Mucosa of rectum (tissue), 2 donors: Measurements from ENCODE around the gene PLEKHG4B.
"Not testable (repeated sequence)": the region's sequence is repeated elsewhere in the genome, so short reads cannot be mapped to it uniquely, and the experiment has no call there.

Experiments used
- H3K27ac ChIP-seq, 2 donors: one replicate each; pipeline ENCODE4 v1.7.0; 2013; ENCODE audit warnings: inconsistent platforms in 2 of 2, low read depth in 2 of 2, low read length in 2 of 2
- H3K27me3 ChIP-seq, 2 donors: one replicate each; pipeline ENCODE4 v1.7.0; 2013; ENCODE audit warnings: low read length in 2 of 2; ENCODE audit not compliant: control insufficient read depth in 2 of 2, insufficient read depth in 2 of 2
- H3K36me3 ChIP-seq, 2 donors: one replicate each; pipeline ENCODE4 v1.7.0; 2013; ENCODE audit warnings: low read length in 2 of 2; ENCODE audit not compliant: control insufficient read depth in 2 of 2, insufficient read depth in 2 of 2
- H3K4me1 ChIP-seq, 2 donors: one replicate each; pipeline ENCODE4 v1.7.0; 2013; ENCODE audit warnings: low read length in 2 of 2, mild to moderate bottlenecking in 1 of 2; ENCODE audit not compliant: control insufficient read depth in 2 of 2, insufficient read depth in 2 of 2
- H3K4me3 ChIP-seq, 2 donors: one replicate each; pipeline ENCODE4 v1.7.0; 2013; ENCODE audit warnings: low read length in 2 of 2
- H3K9ac ChIP-seq, 2 donors: one replicate each; pipeline ENCODE4 v1.7.0; 2013; ENCODE audit warnings: low read length in 2 of 2, low read depth in 1 of 2, mild to moderate bottlenecking in 1 of 2
- H3K9me3 ChIP-seq, 2 donors: one replicate each; pipeline ENCODE4 v1.7.0; 2013; ENCODE audit warnings: low read length in 2 of 2; ENCODE audit not compliant: control insufficient read depth in 2 of 2
- donor health status: healthy.
- donor health status: Normal muscosa, but diverticular disease.

PLEKHG4B gene

DNA sequence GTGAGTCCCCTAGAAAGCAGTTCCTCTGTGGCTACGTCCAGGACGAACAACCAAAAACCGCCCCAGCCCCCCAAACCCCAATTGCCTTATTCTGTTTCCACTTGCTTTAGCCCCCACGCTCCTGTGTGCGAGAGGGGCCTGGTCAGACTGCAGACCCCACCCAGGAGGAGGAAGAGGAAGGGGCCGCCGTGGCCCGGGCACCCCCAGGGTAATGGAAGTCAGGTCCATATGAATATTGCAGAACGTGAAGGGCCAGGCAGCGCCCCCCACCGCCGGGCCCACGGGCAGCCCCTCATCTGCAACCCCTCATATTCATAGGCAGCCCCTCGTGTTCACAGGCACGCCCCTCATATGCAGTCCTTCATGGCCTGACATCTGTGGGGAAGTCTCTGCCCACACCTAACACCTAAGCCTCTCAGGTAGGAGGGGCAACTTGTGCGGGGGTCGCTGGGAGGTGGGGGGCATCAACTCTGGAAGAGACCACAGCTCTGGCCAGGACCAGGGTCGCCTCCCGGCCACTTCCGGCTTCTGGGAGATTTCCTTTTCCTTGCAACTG, 37.7 kb upstream of the PLEKHG4B start:
- no peak overlapping the region for H3K4me3 ChIP-seq
- H3K27me3 ChIP-seq: peaks cover 2 to 23% of the 10 kb centered on the region in 2 donors
- H3K9me3 ChIP-seq: no peaks in the 10 kb centered on the region
- H3K4me1 ChIP-seq: no peaks in the 10 kb centered on the region
- H3K36me3 ChIP-seq: no peaks in the 10 kb centered on the region
- H3K9ac ChIP-seq: no peak overlapping the region
- H3K27ac ChIP-seq: no peak overlapping the region

DNA sequence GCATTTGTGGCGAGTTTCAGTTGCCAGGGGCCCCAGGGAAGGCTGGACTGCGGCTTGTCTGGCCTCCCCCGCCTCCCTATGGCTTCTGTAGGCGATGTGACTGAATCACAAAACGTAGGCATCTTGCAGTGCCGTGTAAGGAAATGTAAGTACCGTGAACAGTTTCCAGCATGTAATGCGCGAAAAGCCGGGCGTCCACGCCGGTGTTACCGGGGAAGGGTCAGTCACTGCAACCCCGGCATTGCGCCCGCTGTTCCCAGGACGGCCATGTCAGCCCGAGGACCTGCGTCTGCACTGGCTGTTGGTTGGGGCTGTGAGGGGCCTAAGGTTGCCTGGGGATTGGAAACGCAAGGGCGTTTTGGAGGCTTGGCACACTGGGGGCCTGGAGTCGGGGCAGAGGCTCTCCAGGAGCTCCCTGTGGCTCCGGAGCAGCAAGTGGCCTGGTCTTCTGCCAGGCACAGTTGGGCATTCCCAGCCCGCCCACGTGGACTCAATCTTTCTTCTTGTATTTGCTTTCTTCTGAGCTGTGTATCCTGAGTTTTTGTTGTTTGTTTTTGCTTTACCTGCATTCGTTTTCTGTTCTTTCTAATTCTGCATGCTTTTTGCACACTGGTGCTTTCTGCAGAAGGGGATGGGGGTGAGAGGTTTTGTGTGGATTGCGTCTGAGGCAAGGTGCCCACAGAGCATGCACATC, 36.9 kb upstream of the PLEKHG4B start:
- H3K27me3 ChIP-seq: peaks cover 2 to 23% of the 10 kb centered on the region in 2 donors
- no peaks in the 10 kb centered on the region for H3K36me3 ChIP-seq
- H3K9ac ChIP-seq: no peak overlapping the region
- no peaks in the 10 kb centered on the region for H3K4me1 ChIP-seq
- no peak overlapping the region for H3K4me3 ChIP-seq
- H3K9me3 ChIP-seq: no peaks in the 10 kb centered on the region
- no peak overlapping the region for H3K27ac ChIP-seq

DNA sequence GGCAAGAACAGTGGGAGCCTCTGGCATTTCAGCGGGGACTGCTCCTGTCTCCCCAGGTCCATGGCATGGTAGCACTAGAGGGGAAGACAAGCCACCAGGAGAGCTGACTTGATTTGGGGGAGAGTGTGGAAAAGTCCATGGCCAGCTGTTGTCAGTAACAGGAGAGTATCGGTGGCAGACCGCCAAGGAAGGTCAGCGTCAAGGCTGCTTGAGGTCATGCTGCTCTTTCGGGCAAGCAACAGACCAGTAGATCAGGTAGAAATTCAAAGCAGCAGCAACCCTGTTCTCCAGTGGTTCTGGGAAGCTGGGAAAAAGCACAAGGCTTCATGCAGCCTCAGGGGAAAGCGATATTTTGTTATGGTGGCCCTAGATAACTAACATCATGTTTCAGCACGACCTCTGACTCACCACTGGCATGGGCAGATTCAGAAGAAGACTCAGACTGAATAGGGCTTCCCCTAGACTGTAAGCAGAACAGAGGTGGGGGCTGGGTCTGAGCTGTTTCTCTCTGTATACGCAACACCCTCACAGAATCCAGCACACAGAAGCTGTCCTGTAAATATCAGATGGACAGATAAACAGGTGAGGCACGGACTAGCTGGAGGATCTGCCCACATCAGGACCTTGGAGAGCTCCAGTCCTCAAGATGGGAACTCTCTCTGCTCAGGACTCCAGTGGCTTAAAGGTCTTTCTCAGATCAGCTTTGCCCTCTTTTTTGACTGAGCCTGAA, 35.2 kb upstream of the PLEKHG4B start:
- no peak overlapping the region for H3K27ac ChIP-seq
- peaks cover 2 to 23% of the 10 kb centered on the region in 2 donors for H3K27me3 ChIP-seq

DNA sequence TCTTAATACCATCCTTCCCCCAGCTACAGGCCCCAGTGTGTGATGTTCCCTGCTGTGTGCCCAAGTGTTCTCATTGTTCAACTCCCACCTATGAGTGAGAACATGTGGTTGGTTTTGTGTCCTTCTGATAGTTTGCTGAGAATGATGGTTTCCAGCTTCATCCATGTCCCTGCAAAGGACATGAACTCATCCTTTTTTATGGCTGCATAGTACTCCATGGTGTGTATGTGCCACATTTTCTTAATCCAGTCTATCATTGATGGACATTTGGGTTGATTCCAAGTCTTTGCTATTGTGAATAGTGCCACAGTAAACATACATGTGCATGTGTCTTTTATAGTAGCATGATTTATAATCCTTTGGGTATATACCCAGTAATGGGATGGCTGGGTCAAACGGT, 31.7 kb upstream of the PLEKHG4B start:
- not testable (repeated sequence) for H3K27ac ChIP-seq, H3K9ac ChIP-seq, H3K9me3 ChIP-seq, H3K36me3 ChIP-seq, H3K27me3 ChIP-seq, H3K4me1 ChIP-seq, H3K4me3 ChIP-seq

More for the DNA sequence above, 35.2 kb upstream of the PLEKHG4B start:
- Histone ChIP-seq H3K9ac (no peak overlapping the region), H3K4me1 (no peaks in the 10 kb centered on the region), H3K9me3 (no peaks in the 10 kb centered on the region), H3K4me3 (no peak overlapping the region), H3K36me3 (no peaks in the 10 kb centered on the region)

- no peaks in the 10 kb centered on the region for H3K36me3 ChIP-seq
- H3K4me1 ChIP-seq: no peaks in the 10 kb centered on the region
- no peak overlapping the region for H3K4me3 ChIP-seq
- H3K9ac ChIP-seq: no peak overlapping the region
- peaks cover under 1 to 3% of the 10 kb centered on the region in 2 donors for H3K27me3 ChIP-seq
- H3K9me3 ChIP-seq: no peaks in the 10 kb centered on the region
- H3K27ac ChIP-seq: no peak overlapping the region
Observed at GRCh38 chr5:70440-70839, 21.5 kb upstream of the PLEKHG4B start.

GRCh38 chr5:72316-73180, 19.4 kb upstream of the PLEKHG4B start:
- not testable (repeated sequence) for H3K9ac ChIP-seq, H3K4me3 ChIP-seq, H3K27ac ChIP-seq, H3K27me3 ChIP-seq, H3K4me1 ChIP-seq, H3K36me3 ChIP-seq, H3K9me3 ChIP-seq

- not testable (repeated sequence) for H3K27ac ChIP-seq, H3K9me3 ChIP-seq, H3K36me3 ChIP-seq, H3K4me1 ChIP-seq, H3K27me3 ChIP-seq, H3K4me3 ChIP-seq, H3K9ac ChIP-seq
Observed at GRCh38 chr5:73181-73447, 18.9 kb upstream of the PLEKHG4B start.

DNA sequence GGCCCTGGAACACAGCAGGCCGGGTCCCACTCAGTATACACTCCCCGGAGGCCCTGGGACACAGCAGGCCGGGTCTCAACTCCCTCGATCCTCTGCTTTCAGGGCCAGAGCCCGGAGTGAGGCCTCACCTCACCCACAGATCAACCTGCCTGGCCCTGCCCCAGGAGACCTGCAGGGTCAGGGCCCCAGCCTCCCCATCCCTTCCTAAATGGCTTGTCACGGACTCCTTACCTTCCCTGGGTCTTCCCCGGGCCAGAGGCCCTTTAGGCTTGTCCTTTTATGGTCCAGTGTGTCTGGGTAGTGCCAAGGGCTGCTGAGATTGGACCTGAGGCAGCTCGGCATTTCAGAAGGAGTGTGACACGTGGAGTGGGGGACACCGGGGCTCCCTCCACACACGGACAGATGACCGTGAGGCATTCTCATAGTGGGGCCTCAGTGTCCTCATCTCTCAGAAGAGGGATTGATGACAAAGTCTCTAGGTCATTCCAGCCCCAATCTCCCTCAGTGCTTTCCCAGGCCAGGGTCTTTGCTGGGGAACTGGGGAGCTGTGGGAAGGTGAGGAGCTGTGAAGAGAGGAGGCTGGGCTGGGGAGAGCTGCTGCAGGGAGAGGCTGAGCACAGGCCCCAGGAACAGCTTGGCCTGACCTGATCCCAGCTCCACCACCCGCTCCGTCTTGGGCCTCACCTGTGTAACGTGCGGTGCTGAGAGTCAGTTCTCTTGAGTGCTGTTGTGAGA, 18.0 kb upstream of the PLEKHG4B start:
- Histone ChIP-seq H3K9me3 (no peaks in the 10 kb centered on the region), H3K27ac (no peak overlapping the region), H3K4me3 (no peak overlapping the region), H3K27me3 (peaks cover 3 to 7% of the 10 kb centered on the region in 2 donors), H3K4me1 (no peaks in the 10 kb centered on the region), H3K9ac (no peak overlapping the region), H3K36me3 (no peaks in the 10 kb centered on the region)

DNA sequence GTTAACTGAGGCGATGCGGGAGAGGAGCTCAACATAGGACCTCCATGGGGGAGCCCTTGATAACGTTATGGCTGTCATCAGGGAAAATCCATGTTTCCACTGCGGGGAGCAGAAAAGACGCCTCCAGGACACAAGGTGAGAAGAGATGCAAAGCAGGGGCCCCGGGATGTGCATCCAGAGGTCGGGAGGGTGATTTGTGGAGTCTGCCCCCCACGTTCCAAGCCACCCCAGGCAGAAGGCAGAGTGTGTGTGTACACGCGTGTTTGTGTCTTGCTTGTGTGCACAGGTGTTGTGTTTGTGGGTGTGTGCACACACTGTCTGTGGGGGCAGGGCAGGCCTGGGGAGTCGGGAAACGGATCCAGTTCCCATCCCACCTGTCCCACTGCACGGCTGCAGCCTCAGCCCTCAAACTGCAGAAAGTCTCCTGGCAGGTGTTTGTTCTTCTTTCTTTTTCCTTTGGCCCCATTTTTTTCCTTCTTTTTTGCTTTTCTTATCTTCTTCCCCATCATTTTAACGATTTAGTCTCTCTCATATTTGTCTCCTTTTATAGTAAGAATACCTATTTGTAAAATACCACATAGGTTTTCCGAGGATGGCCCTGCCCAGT, 17.4 kb upstream of the PLEKHG4B start:
- H3K27ac ChIP-seq: no peak overlapping the region
- H3K4me3 ChIP-seq: no peak overlapping the region
- no peaks in the 10 kb centered on the region for H3K36me3 ChIP-seq
- no peaks in the 10 kb centered on the region for H3K9me3 ChIP-seq
- no peak overlapping the region for H3K9ac ChIP-seq
- H3K27me3 ChIP-seq: peaks cover 3 to 7% of the 10 kb centered on the region in 2 donors
- H3K4me1 ChIP-seq: no peaks in the 10 kb centered on the region
